Measurements from ENCODE around the gene FASN.
A peak's percentile ranks its signal among the peaks of the same experiment; 100 is the strongest.

Gene FASN

GRCh38 chr17:82129095-82129494, 31.1 kb upstream of the FASN start:
- TF ChIP-seq CTCF (IDR thresholded peaks at IDR 0.05; ENCODE audit: extremely low read depth, missing control alignments) = peak; percentile 2
- no peak for DNase-seq (ENCODE audit: low spot score)

GRCh38 chr17:82128287-82128686, 30.3 kb upstream of the FASN start:
- TF ChIP-seq CTCF (IDR thresholded peaks at IDR 0.05; ENCODE audit: extremely low read depth, missing control alignments) = no peak
- no peak for DNase-seq (ENCODE audit: low spot score)

GRCh38 chr17:82127704-82128103, 29.7 kb upstream of the FASN start:
- no peak for DNase-seq (ENCODE audit: low spot score)

GRCh38 chr17:82127315-82127595, 29.2 kb upstream of the FASN start:
- no peak for DNase-seq (ENCODE audit: low spot score)
- TF ChIP-seq CTCF (IDR thresholded peaks at IDR 0.05; ENCODE audit: extremely low read depth, missing control alignments) = no peak

More at GRCh38 chr17:82127704-82128103, 29.7 kb upstream of the FASN start:
- TF ChIP-seq CTCF (IDR thresholded peaks at IDR 0.05; ENCODE audit: extremely low read depth, missing control alignments) = no peak

- TF ChIP-seq CTCF (IDR thresholded peaks at IDR 0.05; ENCODE audit: extremely low read depth, missing control alignments) = no peak
- no peak for DNase-seq (ENCODE audit: low spot score)
Observed at GRCh38 chr17:82126556-82127314, 28.7 kb upstream of the FASN start.

GRCh38 chr17:82124101-82124500, 26.1 kb upstream of the FASN start:
- no peak for DNase-seq (ENCODE audit: low spot score)

More at GRCh38 chr17:82124101-82124500, 26.1 kb upstream of the FASN start:
- TF ChIP-seq CTCF (IDR thresholded peaks at IDR 0.05; ENCODE audit: extremely low read depth, missing control alignments) = no peak
